GM23338 (cell line): ENCODE measurements around the gene COL21A1. TPM values are rescaled to one million over a fixed set of nuclear protein-coding genes. Genes with fewer than 3 reads are reported as not detected.

Experiments
- ATAC-seq: fragments of 200-7000 bp; cut with Tn5 transposase; 3 replicates; pipeline ENCODE4 v1.9.1; 2020
- DNase-seq: peaks from one replicate; pipeline ENCODE4 v3.0.0-alpha.2; 2015; ENCODE audit warnings: low spot score
- H2AFZ ChIP-seq: fragments of 200-600 bp; sonication (generic); 2 replicates; pipeline ENCODE4 v1.8.0; 2016; ENCODE audit warnings: antibody characterized with exemption, mild to moderate bottlenecking, moderate library complexity
- H3F3A ChIP-seq: fragments of 200-600 bp; sonication (generic); replicated peaks from 2 replicates; pipeline ENCODE4 v1.8.0; 2017; ENCODE audit warnings: antibody characterized with exemption, mixed run types, low read depth
- H3K27ac ChIP-seq: fragments of 200-600 bp; sonication (generic); 2 replicates; pipeline ENCODE4 v1.6.1; 2016; ENCODE audit warnings: low read depth
- H3K27me3 ChIP-seq: fragments of 200-600 bp; sonication (generic); 2 replicates; pipeline ENCODE4 v1.8.0; 2016; ENCODE audit warnings: mild to moderate bottlenecking, mixed run types, moderate library complexity; ENCODE audit not compliant: insufficient read depth
- H3K36me3 ChIP-seq: fragments of 200-600 bp; sonication (generic); 2 replicates; pipeline ENCODE4 v1.8.0; 2016; ENCODE audit warnings: mild to moderate bottlenecking; ENCODE audit not compliant: insufficient read depth
- H3K4me1 ChIP-seq: fragments of 200-600 bp; sonication (generic); 2 replicates; pipeline ENCODE4 v1.8.0; 2016; ENCODE audit warnings: mild to moderate bottlenecking, moderate library complexity; ENCODE audit not compliant: insufficient read depth
- H3K4me2 ChIP-seq: fragments of 200-600 bp; sonication (generic); 2 replicates; pipeline ENCODE4 v1.7.1; 2017; ENCODE audit warnings: mixed run types
- H3K4me3 ChIP-seq: fragments of 200-600 bp; sonication (generic); 2 replicates; pipeline ENCODE4 v1.6.1; 2016; ENCODE audit warnings: mixed run types
- H3K79me2 ChIP-seq: fragments of 200-600 bp; sonication (generic); replicated peaks from 2 replicates; pipeline ENCODE4 v1.8.0; 2017; ENCODE audit warnings: mild to moderate bottlenecking; ENCODE audit not compliant: insufficient read depth
- H3K9me2 ChIP-seq: fragments of 200-600 bp; sonication (generic); 2 replicates; pipeline ENCODE4 v1.8.0; 2017; ENCODE audit not compliant: insufficient read depth
- H4K20me1 ChIP-seq: fragments of 200-600 bp; sonication (generic); replicated peaks from 2 replicates; pipeline ENCODE4 v1.8.0; 2017; ENCODE audit warnings: mild to moderate bottlenecking; ENCODE audit not compliant: insufficient read depth
- H3K27ac Mint-ChIP-seq: 2 replicates; pipeline ENCODE4 v1.8.0; 2020; ENCODE audit warnings: inconsistent platforms, mild to moderate bottlenecking, moderate library complexity, mixed read lengths
- H3K27me3 Mint-ChIP-seq: 3 replicates; pipeline ENCODE4 v1.8.0; 2022; ENCODE audit warnings: low read depth, mild to moderate bottlenecking, moderate library complexity, mixed read lengths, inconsistent platforms; ENCODE audit not compliant: insufficient read depth, poor library complexity
- H3K36me3 Mint-ChIP-seq: 3 replicates; pipeline ENCODE4 v1.8.0; 2021; ENCODE audit warnings: low read depth, mild to moderate bottlenecking, inconsistent platforms, moderate library complexity, mixed read lengths
- H3K4me1 Mint-ChIP-seq: 3 replicates; pipeline ENCODE4 v1.8.0; 2020; ENCODE audit warnings: mild to moderate bottlenecking, inconsistent platforms, mixed read lengths
- H3K4me3 Mint-ChIP-seq: 3 replicates; pipeline ENCODE4 v1.8.0; 2021; ENCODE audit warnings: moderate library complexity, mild to moderate bottlenecking, inconsistent platforms, mixed read lengths
- H3K9me3 Mint-ChIP-seq: 3 replicates; pipeline ENCODE4 v1.8.0; 2020; ENCODE audit warnings: moderate library complexity, mild to moderate bottlenecking, inconsistent platforms, mixed read lengths
- CTCF ChIP-seq, 2 experiments: fragments of 200-600 bp in 1 of 2; sonication (generic) in 1 of 2; conservative IDR thresholded peaks; 2 replicates each; pipeline versions ENCODE4 v1.5.1 to v1.6.1; 2016 to 2017; ENCODE audit warnings: antibody characterized with exemption in 2 of 2, low read depth in 2 of 2, mild to moderate bottlenecking in 2 of 2, moderate library complexity in 1 of 2
- ETS1 ChIP-seq: IDR thresholded peaks from 2 replicates; pipeline ENCODE4 v1.6.1; 2016; ENCODE audit warnings: antibody characterized with exemption
- EZH2 ChIP-seq: fragments of 200-600 bp; sonication (generic); IDR thresholded peaks from one replicate; pipeline ENCODE4 v1.8.0; 2017; ENCODE audit warnings: antibody characterized with exemption, mild to moderate bottlenecking, low read depth; ENCODE audit not compliant: unreplicated experiment
- NANOG ChIP-seq: IDR thresholded peaks from 2 replicates; pipeline ENCODE4 v1.6.1; 2016; ENCODE audit warnings: antibody characterized with exemption, borderline replicate concordance
- STAT1 ChIP-seq: IDR thresholded peaks from one replicate; pipeline ENCODE4 v1.6.1; 2016; ENCODE audit warnings: antibody characterized with exemption; ENCODE audit not compliant: unreplicated experiment
- ZNF114 ChIP-seq: fragments of 250-450 bp; sonication (Bioruptor Pico); IDR thresholded peaks from 2 replicates; pipeline ENCODE4 v1.5.0; 2020; ENCODE audit warnings: mild to moderate bottlenecking, moderate library complexity
- ZNF331 ChIP-seq: fragments of 250-450 bp; sonication (Bioruptor Pico); IDR thresholded peaks from 2 replicates; pipeline ENCODE4 v1.5.0; 2020; ENCODE audit warnings: low read depth, mild to moderate bottlenecking, moderate library complexity
- ZNF462 ChIP-seq: fragments of 250-450 bp; sonication (Bioruptor Pico); IDR thresholded peaks from 2 replicates; pipeline ENCODE4 v1.5.0; 2020; ENCODE audit warnings: mild to moderate bottlenecking, moderate library complexity
- polyA plus RNA-seq: library from polyadenylated mRNA; unstranded; fragments of >200 nt; fragmentation: Nextera tagmentation; extraction: Ambion mirVana; gene quantifications from 2 replicates; pipeline ENCODE4 v1.2.1, GENCODE V29; 2016
- total RNA-seq: library from RNA; depleted of rRNA; stranded (reverse); fragments of >200 nt; shearing (Covaris generic); gene quantifications from 2 replicates; pipeline ENCODE4 v1.2.3, GENCODE V29; 2014

Gene COL21A1
- total and polyA plus RNA-seq, 2 experiments from 2014 or later, result 5.0 to 6.2 TPM

GRCh38 chr6:56211724-56212123, 35.7 kb downstream of the COL21A1 start (continued):
- no peak for TF ChIP-seq ZNF331 (CRISPR knock-in tag)
- TF ChIP-seq ZNF462 (CRISPR knock-in tag), result no peak
- TF ChIP-seq ETS1, result no peak

- no peak overlapping the region for H3K4me2 ChIP-seq
- no peak overlapping the region for H3K4me3 Mint-ChIP-seq
- H3K27ac ChIP-seq, result no peak overlapping the region
- no peaks in the 10 kb centered on the region for H4K20me1 ChIP-seq
- no peaks in the 10 kb centered on the region for H3K36me3 ChIP-seq
- no peaks in the 10 kb centered on the region for H3K4me1 ChIP-seq
- H3K27me3 ChIP-seq, result no peaks in the 10 kb centered on the region
- ATAC-seq, result no peak
- no peaks in the 10 kb centered on the region for H3K27me3 Mint-ChIP-seq
- H3K4me3 ChIP-seq, result no peak overlapping the region
- DNase-seq, result no peak
- H3K36me3 Mint-ChIP-seq, result no peaks in the 10 kb centered on the region
- H3K9me2 ChIP-seq, result no peaks in the 10 kb centered on the region
- H3K79me2 ChIP-seq, result no peaks in the 10 kb centered on the region
- no peak overlapping the region for H2AFZ ChIP-seq
- H3K4me1 Mint-ChIP-seq, result no peaks in the 10 kb centered on the region
- no peaks in the 10 kb centered on the region; the same call in 2 of the 3 replicates for H3K9me3 Mint-ChIP-seq
- no peak overlapping the region for H3K27ac Mint-ChIP-seq
- no peaks in the 10 kb centered on the region for H3F3A ChIP-seq
- TF ChIP-seq CTCF (conservative IDR thresholded peaks at IDR 0.05; ENCODE audit: low read depth in 2 of 2) (no peak), EZH2 (no peak), NANOG (no peak), STAT1 (no peak), ZNF114 (CRISPR knock-in tag) (no peak)
Measured at GRCh38 chr6:56204134-56204533, 43.2 kb downstream of the COL21A1 start.
